HG02840 (cell line): ENCODE results near the gene UBASH3B.

Experiments
- ATAC-seq: cut with Tn5 transposase; IDR thresholded peaks from one replicate; pipeline ENCODE4 v1.9.1; 2021; ENCODE audit warnings: mild to moderate bottlenecking, moderate library complexity, moderate number of reproducible peaks; ENCODE audit not compliant: unreplicated experiment, low FRiP score

UBASH3B gene

GRCh38 chr11:122703541-122704272 lies 48.2 kb downstream of the UBASH3B start:
- ATAC-seq: no peak

- ATAC-seq: no peak
These were observed 49.9 kb downstream of the UBASH3B start for GRCh38 chr11:122705396-122705795.

GRCh38 chr11:122706291-122707088 lies 51.0 kb downstream of the UBASH3B start:
- no peak for ATAC-seq

- no peak for ATAC-seq
These were observed 51.6 kb downstream of the UBASH3B start for GRCh38 chr11:122707111-122707510.

GRCh38 chr11:122707901-122708300 lies 52.4 kb downstream of the UBASH3B start:
- no peak for ATAC-seq

GRCh38 chr11:122709039-122709760 lies 53.7 kb downstream of the UBASH3B start:
- ATAC-seq: no peak

- ATAC-seq: no peak
These were observed 55.8 kb downstream of the UBASH3B start for GRCh38 chr11:122711362-122711761.

GRCh38 chr11:122711831-122712381 lies 56.4 kb downstream of the UBASH3B start:
- no peak for ATAC-seq

GRCh38 chr11:122714004-122714403 lies 58.5 kb downstream of the UBASH3B start:
- no peak for ATAC-seq

- no peak for ATAC-seq
These were observed 59.0 kb downstream of the UBASH3B start for GRCh38 chr11:122714484-122714883.

GRCh38 chr11:122715548-122716440 lies 60.3 kb downstream of the UBASH3B start:
- ATAC-seq: no peak

- peak; percentile 76 for ATAC-seq
These were observed 61.8 kb downstream of the UBASH3B start for GRCh38 chr11:122717264-122717867.

GRCh38 chr11:122720107-122720881 lies 64.8 kb downstream of the UBASH3B start:
- no peak for ATAC-seq

- ATAC-seq: no peak
These were observed 65.9 kb downstream of the UBASH3B start for GRCh38 chr11:122721201-122721963.

GRCh38 chr11:122721964-122722266 lies 66.4 kb downstream of the UBASH3B start:
- no peak for ATAC-seq

- ATAC-seq: no peak
These were observed 67.6 kb downstream of the UBASH3B start for GRCh38 chr11:122723106-122723505.

- no peak for ATAC-seq
These were observed 68.1 kb downstream of the UBASH3B start for GRCh38 chr11:122723576-122723975.

GRCh38 chr11:122724520-122724919 lies 69.0 kb downstream of the UBASH3B start:
- no peak for ATAC-seq
